GM15510 (cell line): Measurements from ENCODE around the gene COPS9.

Experiments
- POLR2A ChIP-seq: IDR thresholded peaks from 3 replicates; pipeline ENCODE4 v1.6.1; 2011; ENCODE audit warnings: borderline replicate concordance; ENCODE audit not compliant: insufficient read length; ENCODE audit errors: extremely low read depth

The COPS9 gene

DNA sequence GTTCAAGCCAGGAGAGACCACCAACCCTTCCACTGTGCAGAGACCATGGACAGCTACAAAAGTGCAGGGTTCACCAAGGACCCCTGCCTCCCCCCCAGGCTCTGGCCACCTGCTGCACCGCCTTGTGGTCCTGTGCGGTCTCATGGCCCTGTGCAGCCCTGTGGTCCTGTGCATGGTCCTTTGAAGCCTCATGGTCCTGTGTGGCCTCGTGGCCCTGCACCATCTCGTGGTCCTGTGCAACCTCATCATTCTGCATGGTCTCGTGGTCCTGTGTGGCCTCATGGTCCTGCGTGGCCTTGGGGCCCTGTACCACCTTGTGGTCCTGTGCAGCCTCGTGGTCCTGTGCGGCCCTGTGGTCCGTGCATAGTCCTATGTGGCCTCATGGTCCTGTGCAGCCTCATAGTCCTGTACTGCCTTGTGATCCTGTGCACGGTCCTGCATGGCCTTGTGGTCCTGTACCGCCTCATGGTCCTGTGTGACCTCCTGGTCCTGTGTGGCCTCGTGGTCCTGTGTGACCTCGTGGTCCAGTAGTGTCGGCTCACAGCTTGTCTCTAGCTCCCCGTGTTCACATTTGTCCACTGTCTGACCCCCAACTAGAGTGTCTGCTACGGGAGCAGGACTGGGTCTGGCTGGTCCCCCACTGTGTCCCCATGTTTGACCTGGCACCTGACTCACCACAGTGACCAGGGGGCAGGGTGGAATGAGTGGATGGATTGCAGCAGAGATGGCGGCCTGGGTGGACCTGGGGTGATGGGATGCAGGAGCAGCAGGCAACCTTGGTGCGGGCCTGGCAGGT lies 24.4 kb upstream of the COPS9 start:
- TF ChIP-seq POLR2A = no peak

GRCh38 chr2:240159251-240159839 lies 23.2 kb upstream of the COPS9 start:
- no peak for TF ChIP-seq POLR2A

- no peak for TF ChIP-seq POLR2A
These were observed 21.0 kb upstream of the COPS9 start for GRCh38 chr2:240157147-240157470.

- TF ChIP-seq POLR2A = no peak
These were observed 20.5 kb upstream of the COPS9 start for GRCh38 chr2:240156435-240157146.

- no peak for TF ChIP-seq POLR2A
These were observed 19.8 kb upstream of the COPS9 start for GRCh38 chr2:240155745-240156390.

DNA sequence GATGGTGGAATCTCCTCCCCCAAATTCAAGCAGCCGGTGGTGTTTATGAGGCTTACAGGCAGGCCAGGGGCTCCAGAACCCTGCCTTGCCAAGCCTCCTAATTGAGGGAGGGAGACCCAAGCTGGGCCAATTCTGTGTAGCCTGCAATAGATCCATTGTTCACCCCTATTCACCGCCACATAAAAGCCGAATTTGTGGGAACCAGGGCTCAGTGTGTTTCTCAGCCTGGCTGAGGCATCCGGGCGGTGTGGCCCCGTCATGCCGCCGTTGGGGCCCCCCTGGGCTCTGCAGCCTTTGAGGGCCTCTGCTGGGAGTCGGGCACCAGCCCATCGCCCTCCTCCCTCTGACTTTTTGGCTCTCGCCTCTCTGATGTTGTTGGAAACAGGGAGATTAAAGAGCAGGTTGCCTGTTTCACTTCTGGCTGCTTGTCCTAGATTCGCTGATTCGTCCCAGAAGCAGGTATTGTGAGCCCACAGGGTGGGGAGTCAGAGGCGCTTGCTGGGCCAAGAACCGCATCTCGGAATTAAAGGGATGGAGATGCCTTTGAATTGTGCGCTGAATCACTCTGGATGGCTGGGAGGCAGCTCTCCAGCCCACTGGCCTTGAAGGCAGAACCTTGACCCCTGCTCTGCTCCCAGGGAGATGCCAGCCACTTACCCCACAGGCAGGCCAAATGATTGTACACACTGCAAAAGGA lies 19.1 kb upstream of the COPS9 start:
- TF ChIP-seq POLR2A = no peak

DNA sequence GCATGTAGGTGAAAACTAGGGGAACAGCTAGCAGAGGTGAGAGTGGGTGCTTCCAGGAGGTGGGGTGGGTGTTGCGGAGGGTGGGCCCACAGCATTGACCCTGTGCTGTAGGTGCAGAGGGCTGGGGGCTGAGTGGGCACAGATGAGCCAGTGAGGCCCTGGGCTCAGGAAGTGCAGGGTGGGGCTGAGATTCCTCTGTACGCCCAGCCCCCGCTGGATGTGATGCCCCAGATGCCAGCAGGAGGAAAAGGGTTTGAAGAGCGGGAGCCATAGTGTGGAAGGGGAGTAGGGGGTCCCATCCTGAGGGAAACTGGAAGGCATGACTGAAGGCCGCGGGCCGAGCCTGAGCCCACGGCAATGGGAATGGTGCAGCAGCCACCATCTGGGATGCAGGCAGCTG lies 18.5 kb upstream of the COPS9 start:
- no peak for TF ChIP-seq POLR2A

DNA sequence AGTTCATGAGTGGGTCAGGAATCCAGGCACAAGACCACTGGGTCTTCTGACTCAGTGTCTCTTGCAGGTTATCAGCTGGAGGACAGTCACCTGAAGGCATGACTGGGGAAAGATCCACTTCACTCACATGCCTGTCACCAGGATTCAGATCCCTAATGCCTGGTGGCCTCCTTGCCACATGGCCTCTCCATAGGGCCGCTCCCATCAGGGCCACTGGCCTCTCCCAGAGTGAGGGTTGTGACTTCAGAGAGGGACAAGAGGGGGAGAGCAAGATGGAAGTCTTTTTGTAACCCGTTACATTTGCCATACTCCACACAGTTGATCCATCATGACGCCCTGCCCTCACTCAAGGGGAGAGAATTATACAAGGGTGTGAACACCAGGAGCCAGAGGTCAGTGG lies 17.3 kb upstream of the COPS9 start:
- no peak for TF ChIP-seq POLR2A

- no peak for TF ChIP-seq POLR2A
These were observed 15.4 kb upstream of the COPS9 start for GRCh38 chr2:240151477-240152031.

DNA sequence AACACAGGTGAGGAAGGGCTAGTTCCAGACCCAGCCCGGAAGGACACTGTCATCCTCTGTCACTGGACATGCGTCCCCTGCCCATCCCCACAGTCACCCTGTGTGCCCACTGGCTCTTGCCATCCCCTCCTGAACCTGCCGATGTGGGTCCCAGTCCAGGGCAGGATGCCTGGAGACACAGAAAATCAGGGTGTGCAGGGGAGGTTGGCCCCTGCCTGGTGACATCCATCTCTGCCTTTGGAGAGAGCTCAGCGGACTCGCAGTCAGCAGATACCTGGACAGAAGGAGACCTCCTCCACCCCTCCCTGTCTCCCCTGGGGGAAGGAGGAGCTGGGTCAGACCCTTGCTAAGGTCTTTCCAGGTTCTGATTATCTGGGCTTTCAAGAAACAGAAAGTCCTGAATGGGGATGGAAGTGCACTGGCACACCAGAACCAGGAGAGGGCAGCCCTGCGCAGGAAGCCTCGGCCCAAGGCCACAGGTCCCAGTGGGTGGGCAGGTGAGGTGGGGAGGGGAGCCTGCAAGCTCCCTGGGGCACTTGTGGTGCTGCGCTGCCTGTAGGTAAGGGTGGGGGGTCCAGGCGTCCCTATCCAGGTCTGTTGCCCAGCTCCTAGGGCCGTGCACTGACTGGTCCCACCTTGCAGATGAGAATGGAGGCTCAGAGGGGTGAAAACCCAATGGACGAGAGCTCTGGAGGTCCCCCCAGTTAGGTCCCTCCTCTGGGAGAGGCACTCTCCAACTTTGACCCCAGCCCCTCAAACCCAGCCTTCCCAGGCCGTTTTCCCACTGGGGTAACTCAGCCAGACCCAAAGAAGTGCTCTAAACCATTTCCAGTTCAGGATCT lies 14.1 kb upstream of the COPS9 start:
- no peak for TF ChIP-seq POLR2A

GRCh38 chr2:240147911-240148587 lies 11.9 kb upstream of the COPS9 start:
- TF ChIP-seq POLR2A = no peak

- TF ChIP-seq POLR2A = no peak
These were observed 11.3 kb upstream of the COPS9 start for GRCh38 chr2:240147382-240147781.

GRCh38 chr2:240146627-240147278 lies 10.6 kb upstream of the COPS9 start:
- TF ChIP-seq POLR2A = no peak
